Left ventricle myocardium inferior (tissue), 1 donor: Measurements from ENCODE around the gene TLR5. TPM values are rescaled to one million over a fixed set of nuclear protein-coding genes. Genes with fewer than 3 reads are reported as not detected.

Experiments used
- DNase-seq: peaks from one replicate; pipeline ENCODE4 v3.0.0-alpha.2; 2020
- H3K27ac ChIP-seq: fragments of 200-600 bp; replicated peaks from 2 replicates; pipeline ENCODE4 v1.8.0; 2021
- H3K27me3 ChIP-seq: fragments of 200-600 bp; 2 replicates; pipeline ENCODE4 v1.8.0; 2021; ENCODE audit warnings: low read depth
- H3K36me3 ChIP-seq: fragments of 200-600 bp; 2 replicates; pipeline ENCODE4 v1.8.0; 2021
- H3K4me1 ChIP-seq: fragments of 200-600 bp; 2 replicates; pipeline ENCODE4 v1.8.0; 2021
- H3K4me3 ChIP-seq: fragments of 200-600 bp; 2 replicates; pipeline ENCODE4 v1.8.0; 2021; ENCODE audit warnings: mild to moderate bottlenecking, moderate library complexity
- H3K9me3 ChIP-seq: fragments of 200-600 bp; replicated peaks from 2 replicates; pipeline ENCODE4 v1.8.0; 2021
- CTCF ChIP-seq: fragments of 200-600 bp; IDR thresholded peaks from 2 replicates; pipeline ENCODE4 v1.8.0; 2021; ENCODE audit warnings: antibody characterized with exemption, mild to moderate bottlenecking, borderline replicate concordance
- intact Hi-C: fragments of 100-400 bp; cut with micrococcal nuclease; formaldehyde crosslinking; loops from one replicate; pipeline ENCODE4 v1.11.0; 2022
- long read RNA-seq: library from polyadenylated mRNA; unstranded; transcript quantifications from one replicate; pipeline ENCODE4 v2.0.0, GENCODE V29; 2021
- total RNA-seq: library from RNA; stranded (reverse); fragmentation: NEBNext Ultra II Directional; extraction: Animal tissue kit (Norgen Biotek cat#: 25700); gene quantifications from one replicate; pipeline ENCODE4 v1.2.1, GENCODE V29; 2021
- donor health status: DM: no; HTN: yes; CAD: no; lungs with severe emphysema.

TLR5 gene
- total RNA-seq: 2.3 TPM
- long read RNA-seq, partial matches to known transcripts: 0 of 2 reads
- long read RNA-seq, other reads (novel, unspliced or antisense): 2 of 2 reads

GRCh38 chr1:223142795-223143536, at the start of gene TLR5:
TLR5 (minus strand) TSS chr1:223143248; CDS start chr1:223113031, 30,217 bp downstream.
- Histone ChIP-seq H3K4me1 (peaks cover 30% of the 10 kb centered on the region), H3K36me3 (no peaks in the 10 kb centered on the region), H3K27ac (peak within 1 kb of the TSS; percentile 42), H3K4me3 (peak within 1 kb of the TSS; percentile 74), H3K9me3 (peaks cover 13% of the 10 kb centered on the region), H3K27me3 (no peaks in the 10 kb centered on the region)
- intact Hi-C loops: no loop called here
- DNase-seq: peak; percentile 90
- peak; percentile 74 for TF ChIP-seq CTCF

GRCh38 chr1:223189903-223190724, 47.1 kb upstream of the TLR5 start:
- Histone ChIP-seq H3K4me1 (no peaks in the 10 kb centered on the region), H3K9me3 (no peaks in the 10 kb centered on the region), H3K4me3 (no peak overlapping the region), H3K27me3 (no peaks in the 10 kb centered on the region), H3K36me3 (no peaks in the 10 kb centered on the region), H3K27ac (no peak overlapping the region)
- no peak for TF ChIP-seq CTCF
- no peak for DNase-seq
- intact Hi-C loops: no loop called here

- Histone ChIP-seq H3K36me3 (no peaks in the 10 kb centered on the region), H3K27me3 (no peaks in the 10 kb centered on the region), H3K9me3 (no peaks in the 10 kb centered on the region), H3K4me1 (no peaks in the 10 kb centered on the region), H3K27ac (no peak overlapping the region), H3K4me3 (no peak overlapping the region)
- intact Hi-C loops: no loop called here
- no peak for DNase-seq
- TF ChIP-seq CTCF: no peak
These were observed 46.5 kb upstream of the TLR5 start for GRCh38 chr1:223189525-223189902.

GRCh38 chr1:223188618-223189356, 45.7 kb upstream of the TLR5 start:
- Histone ChIP-seq H3K27ac (no peak overlapping the region), H3K4me1 (no peaks in the 10 kb centered on the region), H3K9me3 (no peaks in the 10 kb centered on the region), H3K4me3 (no peak overlapping the region), H3K27me3 (no peaks in the 10 kb centered on the region), H3K36me3 (no peaks in the 10 kb centered on the region)
- DNase-seq: no peak
- intact Hi-C loops: no loop called here
- no peak for TF ChIP-seq CTCF

GRCh38 chr1:223186800-223187199, 43.8 kb upstream of the TLR5 start:
- no peak for TF ChIP-seq CTCF
- intact Hi-C loops: no loop called here
- H3K36me3 ChIP-seq: no peaks in the 10 kb centered on the region
- no peak for DNase-seq
- no peaks in the 10 kb centered on the region for H3K4me1 ChIP-seq
- no peaks in the 10 kb centered on the region for H3K9me3 ChIP-seq
- no peak overlapping the region for H3K27ac ChIP-seq
- no peak overlapping the region for H3K4me3 ChIP-seq
- H3K27me3 ChIP-seq: peaks cover 4% of the 10 kb centered on the region
